Endometrial microvascular endothelial cells (primary cell): Measurements from ENCODE around the gene SLC36A2. TPM values are rescaled to one million over a fixed set of nuclear protein-coding genes. Genes with fewer than 3 reads are reported as not detected.

Experiments
- in situ Hi-C: cut with HindIII; loops from 2 replicates; pipeline ENCODE4 v1.10.0; 2017; ENCODE audit warnings: low sequenced_read_pairs, low pct_unique_long_range_greater_than_20kb; ENCODE audit errors: inconsistent ontology term
- total RNA-seq: library from RNA; depleted of rRNA; stranded (reverse); fragments of >200 nt; gene quantifications from one replicate; pipeline ENCODE4 v1.2.3, GENCODE V29; 2015; ENCODE audit errors: inconsistent ontology term

Gene SLC36A2
- total RNA-seq, 1 donor from 2014 or later, result not detected

DNA sequence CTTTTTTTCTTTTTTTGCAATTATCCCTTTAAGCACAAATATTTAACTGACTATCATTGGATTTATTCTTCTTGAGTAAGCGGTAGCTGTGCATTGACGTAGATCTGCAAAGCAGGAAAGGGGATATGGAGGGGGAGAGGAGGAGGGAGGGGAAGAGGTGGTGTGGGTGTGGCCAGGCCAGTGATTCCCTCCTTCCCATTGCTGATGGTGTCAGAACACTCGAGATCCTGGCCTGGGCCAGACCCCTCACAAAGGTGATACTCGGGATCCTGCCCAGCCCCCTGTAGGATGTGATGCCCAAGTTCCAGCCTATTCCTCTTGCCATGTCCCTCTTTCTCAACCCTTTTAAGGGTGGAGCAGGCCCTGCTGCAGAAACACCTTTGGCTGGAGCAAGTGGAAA is 53.7 kb downstream of the SLC36A2 start:
- in situ Hi-C loops, result no loop called here

DNA sequence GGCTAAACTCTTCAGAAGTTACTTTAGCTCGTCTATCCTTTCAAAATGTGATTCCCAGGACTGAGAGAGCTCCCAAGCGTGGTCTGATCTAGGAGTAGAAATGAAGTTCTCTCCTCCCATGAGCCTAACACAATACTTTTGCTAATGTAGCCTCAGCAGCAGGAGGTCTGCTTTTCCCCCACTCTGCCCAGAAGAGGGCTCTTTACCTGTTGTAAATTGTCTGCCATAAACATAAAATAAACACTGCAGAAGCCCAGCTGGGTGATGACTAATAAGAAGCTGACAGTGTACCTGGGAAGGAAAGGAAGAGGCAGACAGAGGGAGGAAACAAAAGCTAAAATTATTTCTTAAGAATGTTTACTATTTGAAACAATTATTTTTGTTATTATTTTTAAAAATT is 59.2 kb downstream of the SLC36A2 start:
- in situ Hi-C loops, result no loop called here

DNA sequence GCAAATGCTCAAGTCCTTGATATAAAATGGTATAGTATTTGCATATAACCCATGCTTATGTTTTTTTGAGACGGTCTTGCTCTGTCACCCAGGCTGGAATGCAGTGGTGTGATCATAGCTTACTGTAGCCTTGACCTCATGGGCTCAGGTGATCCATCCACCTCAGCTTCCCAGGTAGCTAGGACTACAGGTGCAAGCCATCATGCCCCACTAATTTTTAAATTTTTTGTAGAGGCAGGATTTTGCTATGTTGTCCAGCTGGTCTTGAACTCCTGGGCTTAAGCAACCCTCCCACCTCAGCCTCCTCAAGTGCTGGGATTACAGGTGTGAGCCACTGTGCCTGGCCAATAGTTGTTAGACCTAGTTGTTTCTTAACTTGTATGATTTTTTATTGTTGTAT is 61.1 kb downstream of the SLC36A2 start:
- in situ Hi-C loops, result no loop called here

DNA sequence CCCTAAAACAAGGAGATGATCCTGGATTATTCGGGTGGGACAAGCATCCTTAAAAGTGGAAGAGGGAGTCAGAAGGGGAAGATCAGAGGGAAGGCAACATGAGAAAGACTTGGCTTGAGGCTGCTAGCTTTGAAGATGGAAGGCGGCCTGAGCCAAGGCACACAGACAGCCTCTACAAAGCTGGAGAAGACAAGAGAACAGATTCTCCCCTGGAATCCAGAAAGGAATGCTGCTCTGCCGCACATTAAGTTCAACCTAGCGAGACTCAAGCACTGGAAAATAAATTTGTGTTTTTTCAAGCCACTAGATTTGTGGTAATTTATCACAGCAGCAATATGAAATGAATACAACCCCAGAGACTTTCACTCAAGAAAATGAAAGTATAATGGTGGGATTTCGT is 61.7 kb downstream of the SLC36A2 start:
- in situ Hi-C loops, result no loop called here

DNA sequence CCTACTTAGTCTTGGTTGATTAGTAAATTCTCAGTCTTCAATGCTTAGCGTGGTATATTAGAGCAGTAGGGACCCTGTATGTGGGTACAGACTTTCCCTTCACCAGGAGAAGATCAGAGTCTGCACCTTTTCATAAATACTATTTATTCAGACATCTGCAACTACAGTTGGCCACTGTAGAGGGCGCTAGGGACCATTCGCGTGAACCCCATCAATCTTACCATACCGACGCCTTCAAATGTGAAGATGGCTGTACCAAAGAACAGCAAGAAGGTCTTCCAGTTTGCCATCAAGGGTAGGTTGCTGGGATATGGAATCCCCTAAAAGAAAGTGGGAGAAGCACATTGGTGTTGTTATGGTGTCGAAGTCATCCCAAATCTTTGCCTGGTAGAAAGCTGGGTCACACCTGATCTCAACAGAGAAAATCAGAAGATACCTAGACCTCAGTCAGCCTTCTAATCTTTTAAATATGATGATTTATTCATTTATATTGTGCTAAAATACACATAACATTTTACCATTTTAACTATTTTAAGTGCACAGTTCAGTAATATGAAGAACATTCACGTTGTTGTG is 62.9 kb downstream of the SLC36A2 start:
- in situ Hi-C loops, result no loop called here

DNA sequence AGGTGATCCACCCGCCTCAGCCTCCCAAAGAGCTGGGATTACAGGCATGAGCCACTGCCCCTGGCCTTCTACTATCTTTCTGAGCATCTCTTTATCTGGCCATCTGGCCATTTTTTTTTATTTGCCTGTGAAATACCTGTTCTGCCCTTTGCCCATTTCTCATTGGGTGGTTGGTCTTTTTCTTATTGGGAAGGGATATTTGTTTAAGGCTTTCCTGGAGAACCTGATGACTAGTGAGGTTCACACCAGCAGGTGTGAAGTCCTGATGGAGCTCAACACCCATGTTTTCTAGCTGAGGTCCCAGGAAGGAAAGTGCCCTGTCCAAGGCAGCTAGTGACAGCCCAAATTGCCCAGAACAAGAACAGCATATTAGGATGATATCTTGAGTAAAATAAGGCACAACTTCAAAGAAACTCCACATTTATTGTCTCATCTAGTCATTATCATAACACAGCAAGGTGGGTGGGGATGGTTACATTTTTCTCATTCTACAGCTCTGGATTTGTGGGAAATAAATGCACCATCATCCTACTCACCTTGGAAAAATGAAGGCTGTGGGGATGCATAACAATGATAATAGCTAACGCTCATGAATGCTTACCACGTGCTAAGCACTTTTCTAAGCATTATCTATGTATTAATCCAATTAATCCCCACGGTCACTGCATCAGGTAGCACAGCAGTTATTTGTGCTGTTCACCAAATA is 64.1 kb downstream of the SLC36A2 start:
- in situ Hi-C loops, result no loop called here

DNA sequence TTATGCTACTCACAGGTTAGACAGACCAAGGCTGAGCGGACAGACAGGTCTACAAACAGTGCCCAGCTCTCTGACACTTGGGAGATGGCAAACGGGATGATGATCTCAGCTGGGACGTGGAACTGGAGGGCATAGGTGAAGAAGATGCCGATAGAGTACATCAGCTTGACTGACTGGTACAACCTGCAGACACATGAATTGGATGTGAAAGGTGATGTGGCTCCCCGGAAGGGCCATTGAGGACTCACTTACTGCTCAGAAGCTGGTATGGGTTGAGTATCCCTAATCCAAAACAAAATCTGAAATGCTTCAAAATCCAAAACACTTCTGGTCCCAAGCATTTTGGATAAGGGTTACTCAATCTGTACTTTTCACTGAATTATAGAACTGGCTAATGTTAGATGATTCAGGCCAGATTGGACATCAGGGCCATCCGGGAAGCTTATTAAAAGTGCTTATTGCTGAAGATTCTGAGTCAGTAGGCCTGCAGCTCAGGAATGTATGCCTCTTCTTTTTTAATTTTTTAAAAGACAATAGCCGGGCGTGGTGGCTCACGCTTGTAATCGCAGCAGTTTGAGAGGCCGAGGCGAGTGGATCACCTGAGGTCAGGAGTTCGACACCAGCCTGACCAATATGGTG is 66.2 kb downstream of the SLC36A2 start:
- in situ Hi-C loops, result no loop called here

DNA sequence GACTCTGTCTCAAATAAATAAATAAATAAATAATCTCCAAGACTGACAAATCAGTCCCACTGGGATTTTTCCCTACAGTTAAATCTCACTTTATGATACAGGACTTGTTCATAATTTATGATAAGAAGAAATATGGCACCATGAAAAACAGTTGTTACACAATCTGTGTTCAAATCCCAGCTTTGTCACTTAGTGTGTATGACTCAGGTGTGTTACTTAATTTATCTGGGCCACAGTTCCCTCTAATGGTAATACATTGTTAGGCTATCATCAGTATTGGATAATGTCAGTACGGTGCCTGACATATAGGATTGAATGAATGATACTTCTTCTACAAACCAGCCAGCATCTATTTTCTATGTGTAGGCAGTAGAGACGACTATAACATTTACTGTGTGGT is 66.9 kb downstream of the SLC36A2 start:
- in situ Hi-C loops, result no loop called here

DNA sequence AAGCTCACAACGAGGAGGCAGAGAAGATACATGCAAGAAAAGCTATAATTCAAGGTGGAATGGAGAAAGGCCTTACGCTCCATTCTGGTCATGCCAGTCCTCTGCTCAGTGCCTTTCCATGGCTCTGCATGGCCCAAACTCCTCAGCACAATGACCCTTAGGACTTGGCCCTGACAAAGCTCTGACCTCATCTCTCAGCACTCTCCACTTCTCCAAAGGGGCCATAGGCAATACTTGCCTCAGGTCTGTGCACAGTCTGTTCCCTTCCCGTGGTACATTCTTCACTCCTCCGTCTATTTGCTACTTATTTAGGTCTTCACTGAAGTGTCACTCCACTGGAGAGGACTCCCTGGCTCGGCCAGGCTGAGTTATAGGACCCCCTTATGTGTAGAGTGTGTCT is 68.5 kb downstream of the SLC36A2 start:
- in situ Hi-C loops, result no loop called here

DNA sequence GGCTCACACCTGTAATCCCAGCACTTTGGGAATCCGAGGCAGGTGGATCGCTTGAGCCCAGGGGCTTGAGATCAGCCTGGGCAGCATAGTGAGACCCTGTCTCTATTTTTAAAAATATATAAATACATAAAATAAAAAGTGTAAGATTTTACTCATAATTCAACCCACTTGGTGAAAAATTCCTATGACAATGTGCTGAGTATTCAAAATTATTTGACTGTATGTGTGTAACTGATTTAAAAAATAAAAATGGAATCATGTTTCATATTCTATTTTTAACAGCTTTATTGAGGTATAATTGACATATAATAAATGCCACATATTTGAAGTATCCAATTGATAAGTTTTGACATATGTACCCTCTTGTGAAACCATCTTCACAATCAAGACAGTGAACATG is 71.6 kb downstream of the SLC36A2 start:
- in situ Hi-C loops, result no loop called here

DNA sequence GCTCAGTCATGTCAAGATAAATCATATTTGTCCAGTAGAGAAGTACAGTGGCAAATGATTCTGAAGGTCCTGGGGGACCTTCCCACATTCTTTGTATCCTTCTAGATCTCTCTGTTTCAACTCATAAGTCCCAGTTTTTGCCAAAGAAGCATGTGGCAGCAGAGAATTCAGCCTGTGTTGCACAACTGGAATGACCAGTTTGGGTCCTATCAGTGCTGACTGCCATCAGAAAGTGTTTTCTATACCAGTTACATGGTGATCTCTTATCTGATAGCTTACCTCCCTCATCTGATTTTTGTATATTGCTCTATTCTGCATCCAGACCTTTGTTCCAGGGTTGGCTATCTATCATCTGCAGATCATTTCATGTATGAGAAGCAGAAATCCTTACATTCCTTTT is 72.7 kb downstream of the SLC36A2 start:
- in situ Hi-C loops, result no loop called here

DNA sequence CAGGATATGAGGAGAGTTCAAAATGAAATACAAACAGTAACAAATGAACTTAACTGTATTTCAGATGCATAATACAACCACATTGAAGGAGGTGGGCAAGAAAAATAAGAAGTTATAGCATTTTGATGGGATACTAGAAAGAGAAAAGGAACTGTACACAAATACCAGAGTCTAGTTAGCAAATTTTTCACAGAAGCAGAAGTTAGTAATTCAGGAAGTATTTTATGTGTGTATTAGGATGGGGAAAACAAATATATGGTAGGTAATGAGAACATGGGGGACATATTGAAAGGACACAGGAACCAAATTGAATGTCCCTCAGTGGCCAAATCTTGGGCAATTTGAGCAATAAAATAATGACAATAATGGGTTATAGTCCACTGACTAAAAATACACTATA is 76.0 kb downstream of the SLC36A2 start:
- in situ Hi-C loops, result no loop called here

DNA sequence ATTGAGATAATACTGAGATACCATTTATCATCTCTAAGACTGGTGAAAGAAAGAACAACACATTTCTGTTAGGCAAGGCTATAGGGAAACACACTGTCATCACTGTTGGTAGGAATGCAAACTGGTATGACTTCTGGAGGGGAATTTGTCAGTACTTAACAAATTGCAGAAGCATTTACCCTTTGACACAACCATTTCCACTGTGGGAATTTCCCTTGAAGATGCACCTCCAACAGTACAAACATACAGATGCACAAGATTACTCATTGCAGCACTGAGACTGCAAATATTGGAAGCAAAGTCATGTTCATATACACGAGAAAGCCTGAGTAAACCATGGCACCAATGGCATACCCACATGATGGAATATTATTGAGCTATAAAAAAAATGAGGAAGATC is 76.8 kb downstream of the SLC36A2 start:
- in situ Hi-C loops, result no loop called here

DNA sequence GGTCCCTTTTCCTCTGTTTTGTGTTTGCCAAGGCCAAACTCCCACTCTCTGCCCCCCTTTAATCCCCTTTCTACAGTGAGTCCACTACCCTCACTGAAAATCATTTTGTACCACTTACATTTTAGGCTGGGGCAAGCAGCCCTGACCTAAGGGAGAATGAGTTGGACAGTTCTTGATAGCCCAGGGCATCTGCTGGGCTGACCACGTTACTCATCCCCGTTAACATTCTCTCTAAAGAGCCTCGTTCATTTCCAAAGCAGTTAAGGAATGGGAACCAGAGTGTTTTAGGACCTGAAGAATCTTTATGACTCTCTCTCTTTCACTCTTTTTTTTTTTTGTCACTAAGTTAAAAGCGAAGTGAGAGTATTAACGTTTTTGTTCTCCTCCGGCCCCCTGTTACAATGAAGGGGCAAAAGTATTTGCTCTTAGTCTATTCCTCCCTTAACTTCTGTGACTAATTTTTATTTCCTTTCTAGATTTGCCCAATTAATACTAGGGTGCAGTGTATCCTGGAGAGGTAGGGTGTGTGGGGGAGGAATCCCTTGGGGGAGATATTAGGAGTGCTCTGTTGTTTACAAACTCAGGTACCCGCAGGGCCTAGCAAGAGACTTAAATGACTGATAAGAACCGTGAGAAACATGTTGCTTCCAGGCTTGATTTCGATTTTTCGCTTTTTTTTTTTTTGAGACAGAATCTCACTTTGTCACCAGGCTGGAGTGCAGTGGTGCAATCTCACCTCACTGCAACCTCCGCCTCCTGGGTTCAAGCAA is 79.7 kb downstream of the SLC36A2 start:
- in situ Hi-C loops, result no loop called here

Other genes starting within 250 kb of the SLC36A2 start
- 311 TPM for gene ANXA6, start 189.8 kb downstream of the SLC36A2 start, total RNA-seq
- gene CCDC69, start 123.5 kb downstream of the SLC36A2 start, total RNA-seq, result 28.3 TPM
- gene GM2A, start 94.4 kb downstream of the SLC36A2 start, total RNA-seq, result 36.6 TPM
- not detected for gene SLC36A3, start 43.8 kb downstream of the SLC36A2 start, total RNA-seq
- 5.6 TPM for gene SLC36A1, start 100.0 kb upstream of the SLC36A2 start, total RNA-seq
- gene FAT2, start 243.8 kb upstream of the SLC36A2 start, total RNA-seq, result not detected